ENCODE results near the gene DPP6.

Gene DPP6

GRCh38 chr7:154902600-154903082, 850.4 kb downstream of the DPP6 start:
- no peak for TF ChIP-seq CTCF (IDR thresholded peaks at IDR 0.05; ENCODE audit: low read depth, low read length)
- no peak overlapping the region for H3K4me3 ChIP-seq (ENCODE audit: low read depth, low read length)

GRCh38 chr7:154903083-154903731, 851.0 kb downstream of the DPP6 start:
- TF ChIP-seq CTCF (IDR thresholded peaks at IDR 0.05; ENCODE audit: low read depth, low read length), result no peak
- no peak overlapping the region for H3K4me3 ChIP-seq (ENCODE audit: low read depth, low read length)

- TF ChIP-seq CTCF (IDR thresholded peaks at IDR 0.05; ENCODE audit: low read depth, low read length), result no peak
- H3K4me3 ChIP-seq (ENCODE audit: low read depth, low read length), result no peak overlapping the region
Measured at GRCh38 chr7:154905146-154905545, 852.9 kb downstream of the DPP6 start.

GRCh38 chr7:154905615-154906014, 853.4 kb downstream of the DPP6 start:
- H3K4me3 ChIP-seq (ENCODE audit: low read depth, low read length), result no peak overlapping the region
- TF ChIP-seq CTCF (IDR thresholded peaks at IDR 0.05; ENCODE audit: low read depth, low read length), result no peak

- no peak overlapping the region for H3K4me3 ChIP-seq (ENCODE audit: low read depth, low read length)
- no peak for TF ChIP-seq CTCF (IDR thresholded peaks at IDR 0.05; ENCODE audit: low read depth, low read length)
Measured at GRCh38 chr7:154906201-154906600, 854.0 kb downstream of the DPP6 start.

- TF ChIP-seq CTCF (IDR thresholded peaks at IDR 0.05; ENCODE audit: low read depth, low read length), result no peak
Measured at GRCh38 chr7:154906736-154907355, 854.6 kb downstream of the DPP6 start.

More at GRCh38 chr7:154906736-154907355, 854.6 kb downstream of the DPP6 start:
- H3K4me3 ChIP-seq (ENCODE audit: low read depth, low read length), result no peak overlapping the region
